GM19455 (cell line): ENCODE measurements around the gene PPHLN1.
"Not testable (repeated sequence)": the region's sequence is repeated elsewhere in the genome, so short reads cannot be mapped to it uniquely, and the experiment has no call there.

Source experiments
- ATAC-seq: cut with Tn5 transposase; IDR thresholded peaks from one replicate; pipeline ENCODE4 v1.9.1; 2021; ENCODE audit not compliant: unreplicated experiment

Gene PPHLN1

GRCh38 chr12:42364692-42365091, 38.7 kb downstream of the PPHLN1 start:
- no peak for ATAC-seq

GRCh38 chr12:42365486-42365885, 39.5 kb downstream of the PPHLN1 start:
- no peak for ATAC-seq

- ATAC-seq, result no peak
Measured at GRCh38 chr12:42370013-42370412, 44.0 kb downstream of the PPHLN1 start.

- ATAC-seq, result peak; percentile 85
Measured at GRCh38 chr12:42372154-42372791, 46.3 kb downstream of the PPHLN1 start.

GRCh38 chr12:42373669-42374068, 47.7 kb downstream of the PPHLN1 start:
- ATAC-seq, result no peak

- ATAC-seq, result no peak
Measured at GRCh38 chr12:42380733-42381132, 54.8 kb downstream of the PPHLN1 start.

- ATAC-seq, result no peak
Measured at GRCh38 chr12:42382013-42382696, 56.2 kb downstream of the PPHLN1 start.

GRCh38 chr12:42385326-42385841, 59.4 kb downstream of the PPHLN1 start:
- ATAC-seq, result no peak

GRCh38 chr12:42386308-42386707, 60.3 kb downstream of the PPHLN1 start:
- ATAC-seq, result no peak

GRCh38 chr12:42388086-42388485, 62.1 kb downstream of the PPHLN1 start:
- ATAC-seq, result not testable (repeated sequence)

GRCh38 chr12:42394429-42394828, 68.5 kb downstream of the PPHLN1 start:
- ATAC-seq, result no peak

- ATAC-seq, result no peak
Measured at GRCh38 chr12:42396473-42397259, 70.7 kb downstream of the PPHLN1 start.

GRCh38 chr12:42402821-42403411, 76.9 kb downstream of the PPHLN1 start:
- no peak for ATAC-seq

- no peak for ATAC-seq
Measured at GRCh38 chr12:42407306-42407705, 81.3 kb downstream of the PPHLN1 start.

GRCh38 chr12:42409471-42409870, 83.5 kb downstream of the PPHLN1 start:
- no peak for ATAC-seq

GRCh38 chr12:42410340-42410739, 84.4 kb downstream of the PPHLN1 start:
- ATAC-seq, result no peak

- ATAC-seq, result no peak
Measured at GRCh38 chr12:42420395-42420794, 94.4 kb downstream of the PPHLN1 start.

GRCh38 chr12:42421844-42422779, 96.1 kb downstream of the PPHLN1 start:
- ATAC-seq, result peak; percentile 88

GRCh38 chr12:42422785-42423184, 96.8 kb downstream of the PPHLN1 start:
- no peak for ATAC-seq

- ATAC-seq, result no peak
Measured at GRCh38 chr12:42426746-42427145, 100.8 kb downstream of the PPHLN1 start.
